HG03280 (cell line): Measurements from ENCODE around the gene DCLK2.

ENCODE experiments used
- ATAC-seq: cut with Tn5 transposase; IDR thresholded peaks from one replicate; pipeline ENCODE4 v1.9.1; 2021; ENCODE audit warnings: mild to moderate bottlenecking, moderate library complexity; ENCODE audit not compliant: unreplicated experiment

DCLK2 gene

DNA sequence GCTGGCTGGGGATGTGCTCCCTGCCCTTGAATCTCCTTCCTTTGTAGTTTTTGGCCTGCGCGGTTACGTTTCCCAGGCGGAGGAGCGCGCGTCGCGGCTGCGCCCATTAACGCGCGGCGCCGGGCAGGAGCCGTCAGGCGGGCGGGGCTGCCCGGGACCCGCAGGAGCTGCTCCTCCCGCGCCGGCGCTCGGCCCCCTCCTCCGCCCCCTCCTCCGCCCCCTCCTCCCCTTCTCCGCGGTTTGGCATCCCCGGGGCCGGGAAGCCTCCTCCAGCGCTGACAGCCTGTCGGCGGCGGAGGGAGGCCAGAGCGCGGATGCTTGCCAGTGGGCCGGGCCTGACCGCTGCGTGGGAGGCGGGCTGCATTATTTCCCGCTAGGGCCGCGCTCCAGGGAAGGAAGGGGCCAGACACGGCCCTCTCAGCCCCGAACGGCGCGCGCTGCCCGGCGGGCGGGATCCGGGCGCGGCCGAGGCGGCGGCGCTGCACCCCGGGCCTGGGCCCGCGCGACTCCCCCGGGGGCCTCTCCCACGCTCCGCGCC, at the start of gene DCLK2:
Gene DCLK2 (plus strand): TSS at position 405 of the 538 bp plus-strand sequence. CDS start 583 bp downstream, outside the sequence.
- no peak for ATAC-seq

DNA sequence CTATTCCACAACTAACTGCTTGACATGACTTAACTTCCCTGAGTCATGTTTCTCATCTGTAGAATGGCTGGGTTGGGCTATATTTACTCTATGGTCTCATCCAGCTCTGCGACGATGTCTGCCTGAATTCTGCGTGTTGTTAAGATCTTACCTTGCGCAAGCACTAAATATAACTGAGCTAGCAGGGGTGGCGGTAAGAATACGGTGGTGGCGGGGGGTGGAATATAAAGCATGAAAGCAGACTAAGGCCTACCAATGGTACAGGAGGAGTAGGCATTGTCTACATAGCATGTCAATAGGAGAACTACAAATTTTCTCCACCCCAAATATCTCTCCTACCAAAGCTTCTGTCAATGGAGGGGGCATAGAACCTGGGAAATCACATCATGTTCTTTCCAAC, 45.7 kb upstream of the DCLK2 start:
- ATAC-seq, result no peak

DNA sequence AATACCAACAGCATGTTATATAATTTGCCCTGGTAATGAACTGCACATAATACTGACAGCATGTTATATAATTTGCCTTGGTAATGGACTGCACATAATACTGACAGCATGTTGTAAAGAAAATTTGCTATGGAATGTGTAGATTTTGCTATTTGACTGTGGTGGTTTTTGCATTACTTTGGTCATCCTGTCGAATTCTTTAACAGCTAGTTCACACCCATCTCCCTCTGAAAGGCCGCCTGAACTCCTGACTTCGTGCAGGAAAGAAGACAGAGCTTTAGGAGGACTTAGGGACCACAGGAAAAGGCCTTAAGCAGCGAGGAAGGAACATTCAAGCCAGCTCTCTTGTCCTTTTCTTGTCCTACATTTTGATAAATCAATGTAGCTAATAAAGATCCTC, 45.2 kb upstream of the DCLK2 start:
- no peak for ATAC-seq

DNA sequence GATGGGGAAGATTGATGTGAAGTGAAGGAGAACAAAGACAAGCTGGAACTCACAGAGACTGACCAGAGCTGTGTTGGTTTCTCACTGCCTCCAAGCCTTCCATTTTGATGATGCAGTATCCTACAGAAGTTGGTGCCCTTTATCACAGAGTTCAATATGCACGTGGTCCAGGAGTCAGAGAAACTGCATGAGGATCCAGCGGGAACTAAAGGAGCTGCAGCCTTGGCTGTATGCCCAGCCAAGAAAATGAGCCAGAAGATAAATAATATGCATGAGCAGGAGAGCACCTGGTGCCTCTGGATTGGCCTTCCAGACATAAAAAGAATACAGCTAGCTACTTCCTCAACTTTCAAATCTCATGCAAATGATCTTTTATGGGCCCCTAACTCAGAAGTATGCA, 44.3 kb upstream of the DCLK2 start:
- no peak for ATAC-seq

DNA sequence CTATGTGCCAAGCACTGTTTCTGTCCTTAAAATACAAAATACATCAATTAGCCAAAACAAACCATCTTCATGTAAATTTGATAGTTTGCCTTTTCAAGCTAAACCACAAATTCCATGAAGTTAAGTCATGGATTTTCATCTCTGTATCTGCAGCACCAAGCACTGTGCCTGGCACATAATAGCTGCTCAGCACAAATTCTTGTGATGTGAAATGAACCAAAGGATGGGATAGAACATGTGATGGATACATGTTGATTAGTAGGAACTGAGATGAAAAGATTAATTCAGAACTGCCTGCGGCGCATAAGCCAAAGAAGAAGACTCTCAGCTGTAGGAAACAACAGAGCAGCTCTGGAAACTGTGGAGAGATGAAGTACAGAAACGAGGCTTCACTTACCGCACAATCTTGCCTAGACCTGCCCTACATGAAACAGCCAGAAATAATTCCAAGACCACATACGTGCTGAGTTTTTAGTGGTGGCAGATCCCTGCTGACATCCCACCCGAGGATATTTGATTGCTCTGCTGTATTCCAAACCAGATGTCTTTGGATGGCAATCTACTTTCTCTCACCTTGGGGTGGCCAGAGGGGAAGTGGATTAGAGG, 40.9 kb upstream of the DCLK2 start:
- ATAC-seq, result no peak

DNA sequence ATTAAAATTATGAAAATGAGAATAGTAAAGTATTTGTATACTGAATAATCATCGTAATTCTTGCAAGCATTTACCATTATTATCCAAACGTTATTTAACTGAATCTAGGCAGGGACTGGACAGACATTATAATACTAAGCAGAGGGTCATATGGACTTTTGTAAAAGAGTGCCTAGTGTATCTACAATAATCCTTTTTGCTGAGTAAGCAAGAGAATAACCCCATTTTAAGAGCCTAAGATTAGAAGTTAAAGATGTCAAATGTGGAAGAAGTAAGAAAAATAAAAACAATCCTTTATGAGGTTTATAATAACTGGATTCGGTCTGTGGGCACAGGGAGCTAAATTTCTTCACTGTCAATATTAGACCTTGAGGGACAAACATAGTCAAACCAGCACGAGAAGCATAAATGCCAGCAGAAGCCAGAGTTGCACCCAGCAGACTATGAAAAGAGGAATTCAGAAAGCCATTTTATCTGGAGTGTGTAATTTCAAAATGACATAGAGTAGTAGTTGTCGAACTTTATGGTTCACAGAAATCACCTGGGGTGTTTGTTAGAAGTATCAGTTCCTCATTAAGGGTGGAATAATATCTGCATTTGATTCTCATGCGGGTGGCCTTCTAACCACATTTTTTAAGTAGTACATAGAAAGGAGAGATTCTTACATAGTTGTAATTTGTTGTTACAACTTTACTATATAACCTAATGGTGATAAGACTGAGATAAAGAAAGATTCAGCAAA, 39.7 kb upstream of the DCLK2 start:
- ATAC-seq, result peak; percentile 96

DNA sequence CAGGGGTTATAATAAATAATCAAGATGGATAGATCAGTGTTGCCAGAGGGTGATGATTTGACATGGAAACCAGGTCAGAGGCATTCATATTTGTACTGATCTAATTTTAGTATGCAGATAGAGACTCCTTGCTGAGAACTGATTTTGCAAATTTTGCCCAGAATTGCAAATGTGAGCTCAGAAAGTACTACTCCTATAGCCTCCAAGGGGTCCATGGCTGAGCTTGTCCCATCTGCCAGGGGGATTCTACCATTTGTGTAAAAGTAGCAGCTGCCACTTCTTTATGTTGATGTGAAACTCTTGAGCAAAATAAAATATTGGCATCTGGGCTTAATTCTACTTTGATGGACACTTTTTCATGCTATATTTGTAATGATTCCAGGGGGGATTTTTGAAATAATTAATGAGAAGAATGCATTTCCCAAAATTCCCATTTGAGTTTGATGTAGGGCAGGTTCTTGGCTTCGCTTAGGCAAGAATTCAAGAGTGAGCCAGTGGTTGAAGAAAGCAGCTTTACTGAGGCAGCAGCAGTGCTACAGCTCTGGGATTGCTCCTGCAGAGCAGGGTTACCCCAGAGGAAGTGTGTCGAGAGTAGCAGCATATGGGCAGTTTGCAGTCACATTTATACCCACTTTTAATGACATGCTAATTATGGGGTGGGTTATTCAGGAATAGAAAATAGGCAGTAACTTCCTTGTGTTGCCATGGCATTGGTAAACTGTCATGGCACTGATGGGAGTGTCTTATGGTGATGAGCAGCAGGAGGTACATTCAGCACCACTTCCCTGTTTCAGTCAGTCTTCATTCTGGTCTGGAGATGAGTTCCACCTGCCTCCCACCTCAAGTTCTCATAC, 38.7 kb upstream of the DCLK2 start:
- no peak for ATAC-seq

DNA sequence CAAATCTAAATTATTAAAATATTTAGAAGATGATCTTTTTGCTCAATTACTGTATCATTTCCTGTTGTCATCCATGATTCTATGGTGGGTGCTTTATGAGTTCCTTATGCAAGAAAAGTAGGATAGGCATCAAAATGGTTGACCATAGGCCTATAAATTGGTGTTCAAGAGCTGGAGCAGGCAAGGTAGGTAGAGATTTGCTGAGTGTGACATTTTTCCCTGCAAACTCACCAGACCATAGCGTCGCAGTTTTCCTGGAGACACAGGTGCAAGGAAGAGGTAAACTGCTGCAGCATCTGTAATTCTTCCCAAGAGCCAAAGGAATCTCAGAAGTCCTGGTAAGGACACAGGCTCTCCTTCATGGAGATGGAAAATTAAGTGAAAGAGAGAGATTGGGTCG, 33.7 kb upstream of the DCLK2 start:
- ATAC-seq, result no peak

DNA sequence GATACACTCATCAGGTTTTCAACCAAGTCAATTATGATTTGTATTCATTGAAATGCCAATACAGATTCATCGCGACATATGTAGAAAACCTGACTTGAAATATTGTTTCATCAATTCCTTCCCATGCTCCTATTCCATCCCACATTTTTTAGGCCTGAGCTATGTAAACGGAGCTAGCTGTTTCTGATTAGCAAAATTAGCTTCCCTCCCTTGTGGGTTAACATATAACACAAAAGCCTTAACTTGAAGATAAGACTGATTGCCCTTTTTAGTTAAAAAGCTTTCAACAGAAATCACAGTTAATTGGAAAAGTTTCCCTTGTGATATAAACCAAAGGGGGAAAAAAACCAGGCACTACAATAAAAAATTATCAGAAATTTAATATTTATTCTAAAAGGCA, 32.8 kb upstream of the DCLK2 start:
- ATAC-seq, result no peak

DNA sequence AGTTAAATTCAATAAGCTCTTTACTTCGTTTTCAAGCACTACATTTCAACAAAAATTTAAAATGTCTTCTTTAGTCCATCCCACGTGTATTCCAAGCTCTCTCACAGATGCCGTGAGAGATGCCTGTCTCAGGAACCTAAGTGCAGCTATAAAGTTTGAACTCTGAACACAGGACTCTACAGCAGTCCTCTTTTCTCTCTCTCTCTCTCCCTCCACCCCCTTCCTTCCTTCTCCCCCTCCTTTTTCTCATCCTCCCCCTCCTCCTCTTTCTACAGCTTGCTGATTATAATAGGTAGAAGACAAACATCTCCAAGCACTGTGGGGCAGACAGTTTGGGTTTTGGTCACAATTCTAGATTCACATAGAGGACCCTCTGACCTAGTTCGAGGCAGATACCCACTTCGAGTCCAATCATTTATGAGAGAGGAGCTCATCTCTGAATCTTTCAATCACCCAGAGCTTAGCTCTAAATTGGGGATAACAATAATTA, 31.5 kb upstream of the DCLK2 start:
- ATAC-seq, result no peak

DNA sequence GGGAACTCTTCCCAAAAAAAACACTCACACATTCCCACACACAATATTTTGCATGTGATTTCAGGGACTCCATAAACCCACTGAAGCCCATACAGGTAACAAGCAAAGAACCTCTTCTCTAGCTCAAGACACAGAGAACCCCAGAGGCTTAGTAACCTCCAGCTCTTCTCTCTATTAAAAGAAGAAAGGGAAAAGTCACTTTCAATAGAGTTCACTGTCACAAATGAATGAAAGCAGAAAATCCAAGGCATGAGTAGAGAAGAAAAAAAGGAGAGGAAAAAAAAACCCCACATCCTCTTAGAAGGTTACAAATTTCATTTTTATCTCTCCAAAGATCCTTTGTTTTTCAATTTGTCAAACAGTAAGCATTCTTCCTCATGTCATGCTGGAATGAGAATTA, 30.7 kb upstream of the DCLK2 start:
- ATAC-seq, result no peak

DNA sequence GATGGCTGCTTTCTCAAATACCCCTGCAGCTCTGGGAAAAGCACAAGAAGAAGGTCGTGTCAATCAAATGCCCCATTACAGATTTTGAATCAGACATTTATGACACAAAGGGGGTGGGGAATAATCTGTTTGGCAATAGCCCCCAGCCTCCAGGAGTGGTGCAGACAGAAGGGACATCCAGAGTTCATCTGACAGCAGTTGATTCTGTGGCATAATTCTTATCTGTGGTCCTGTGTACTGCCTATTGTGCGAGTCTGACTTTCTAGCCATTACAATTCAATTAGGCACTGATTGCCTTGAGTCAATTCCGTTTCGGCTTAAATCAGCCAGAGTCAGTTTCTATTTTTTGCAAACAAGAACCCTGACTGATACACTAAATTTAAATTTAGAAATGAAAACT, 28.6 kb upstream of the DCLK2 start:
- no peak for ATAC-seq

DNA sequence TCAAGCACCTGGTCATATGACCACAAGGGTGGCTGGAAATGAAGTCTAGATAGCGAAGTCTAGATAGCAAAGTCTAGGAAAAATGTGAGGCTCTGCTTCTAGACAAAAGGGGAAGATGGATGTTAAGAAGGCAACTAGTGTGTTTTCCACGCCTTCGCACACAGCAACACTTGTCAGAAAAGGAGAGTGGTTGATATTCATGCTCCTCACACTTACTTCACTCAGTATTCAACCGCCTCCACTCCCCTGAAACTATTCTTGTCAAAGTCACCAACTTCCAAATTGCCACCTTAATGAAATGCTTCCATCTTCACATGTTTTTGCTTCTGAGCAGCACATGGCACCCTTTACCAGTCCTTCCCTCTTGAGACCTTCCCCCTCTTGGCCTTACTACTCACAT, 27.7 kb upstream of the DCLK2 start:
- ATAC-seq, result no peak

DNA sequence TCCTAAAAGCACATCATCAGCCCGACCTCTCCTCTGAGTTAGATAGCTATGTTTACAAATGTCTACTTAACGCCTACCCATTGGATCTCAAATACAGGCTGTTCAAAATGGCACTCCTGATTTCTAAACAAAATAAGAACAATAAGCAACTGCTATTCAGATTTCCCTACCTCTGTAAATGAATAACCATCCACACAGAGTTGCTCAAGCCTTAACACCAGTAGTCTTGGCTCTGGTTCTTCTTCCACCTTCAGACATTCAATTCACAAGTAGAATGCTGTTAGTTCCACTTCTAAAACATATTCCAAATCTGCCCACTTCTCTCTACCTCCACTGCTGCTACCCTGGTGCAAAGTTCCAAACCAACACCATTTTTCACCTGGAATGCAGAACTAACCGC, 27.1 kb upstream of the DCLK2 start:
- no peak for ATAC-seq

DNA sequence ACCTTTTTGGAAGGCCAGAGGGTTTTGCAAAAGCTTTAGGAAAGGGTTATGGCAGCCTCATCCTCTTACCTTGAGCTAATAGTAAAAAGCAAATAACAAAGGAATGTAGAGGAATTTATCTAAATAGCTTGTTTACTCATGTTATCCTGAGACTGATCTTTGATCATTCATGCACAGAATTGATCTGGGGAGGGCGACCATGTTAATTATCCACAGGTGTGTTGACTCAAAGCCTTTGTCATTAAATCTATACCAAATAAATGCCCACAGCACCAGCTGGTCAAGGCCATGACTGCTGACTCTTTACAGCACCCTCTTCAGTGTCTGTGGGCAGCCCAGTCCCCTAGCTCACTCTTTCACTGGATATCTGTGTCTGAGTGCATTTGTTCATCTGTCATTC, 22.8 kb upstream of the DCLK2 start:
- no peak for ATAC-seq

DNA sequence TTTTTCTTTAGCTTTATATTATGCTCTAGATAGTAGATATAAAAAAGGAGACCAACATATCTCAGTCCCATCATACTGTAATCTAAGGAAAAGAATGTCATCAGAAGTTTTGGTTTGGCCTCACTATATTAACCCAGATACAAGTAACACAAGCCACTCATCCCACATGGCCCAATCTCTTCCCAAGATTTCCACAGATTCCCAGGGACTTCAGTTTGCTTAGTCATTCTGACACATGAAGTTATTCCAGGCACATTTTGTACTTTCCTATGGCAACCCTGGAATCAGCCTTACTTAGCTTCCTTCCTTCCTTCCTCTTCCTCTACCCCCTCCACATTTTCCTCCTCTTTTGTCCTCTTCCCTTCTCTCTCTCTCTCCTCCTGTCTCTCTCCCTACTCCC, 21.7 kb upstream of the DCLK2 start:
- ATAC-seq, result no peak

DNA sequence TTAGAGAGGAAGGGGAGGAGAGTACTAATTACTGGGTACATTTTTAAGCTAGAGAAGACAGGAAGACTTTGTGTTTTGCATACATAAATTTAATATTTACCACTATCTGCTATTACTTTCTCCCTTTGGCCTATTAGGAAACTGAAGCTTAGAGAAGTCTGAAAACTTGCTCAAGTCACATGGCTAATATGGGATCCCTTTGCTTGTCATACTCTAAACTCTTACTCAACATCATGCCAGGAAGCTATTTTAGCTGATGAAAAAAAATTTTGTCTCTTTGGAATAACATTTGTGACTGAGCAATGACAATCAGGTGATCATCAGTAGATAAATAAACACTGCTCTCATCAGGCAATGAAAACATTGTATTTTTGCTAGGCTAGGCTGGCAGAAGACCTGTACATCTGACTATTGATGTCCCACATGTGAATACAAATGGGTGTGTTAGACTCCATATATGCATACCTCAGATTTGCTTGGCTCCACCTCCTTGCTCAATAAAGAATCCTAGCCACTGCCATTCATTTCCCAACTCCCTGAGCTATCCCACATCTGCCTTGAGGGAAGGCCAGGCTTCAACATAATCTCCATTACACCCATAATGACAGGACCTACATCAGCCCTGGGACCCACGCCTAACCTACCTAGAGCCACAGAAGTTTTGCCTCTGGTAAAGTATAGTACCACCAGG, 17.0 kb upstream of the DCLK2 start:
- ATAC-seq, result no peak

DNA sequence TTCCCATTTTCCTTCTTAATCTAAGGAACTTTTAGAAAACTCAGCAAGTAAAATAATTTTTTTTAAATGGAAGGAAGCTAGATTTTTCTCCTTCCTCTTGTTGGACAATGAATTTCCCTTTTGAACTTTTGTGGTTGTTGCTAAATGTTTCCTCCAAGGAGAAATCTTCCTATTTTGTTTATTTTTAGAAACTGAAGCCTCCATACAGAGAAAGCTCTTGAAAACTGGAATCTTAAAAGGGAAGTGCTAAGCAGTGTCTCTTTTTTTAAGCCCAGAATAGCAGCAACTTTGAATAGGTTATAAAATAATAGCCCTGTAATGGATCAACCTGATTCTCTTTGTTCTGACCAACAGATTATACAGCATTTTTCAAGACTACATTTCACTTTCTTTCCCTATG, 15.1 kb upstream of the DCLK2 start:
- ATAC-seq, result no peak

DNA sequence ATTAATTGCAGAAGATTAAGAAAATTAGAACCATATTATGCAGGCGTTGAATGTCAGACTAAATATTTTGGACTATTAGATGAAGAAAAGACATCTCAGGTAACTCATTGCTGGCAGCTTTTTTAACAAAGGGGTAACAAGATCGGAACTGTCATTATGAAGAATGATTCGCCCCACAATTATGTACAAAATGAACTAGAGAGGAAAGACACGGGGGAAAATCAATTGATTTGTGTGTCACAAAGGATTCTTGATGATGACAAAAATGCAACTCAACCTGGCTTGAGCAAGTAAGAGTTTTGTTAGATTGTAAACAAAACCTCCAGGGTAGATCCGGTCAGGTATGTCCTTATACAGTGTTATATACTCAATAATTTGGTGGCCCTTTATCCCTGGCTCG, 12.5 kb upstream of the DCLK2 start:
- ATAC-seq, result no peak

DNA sequence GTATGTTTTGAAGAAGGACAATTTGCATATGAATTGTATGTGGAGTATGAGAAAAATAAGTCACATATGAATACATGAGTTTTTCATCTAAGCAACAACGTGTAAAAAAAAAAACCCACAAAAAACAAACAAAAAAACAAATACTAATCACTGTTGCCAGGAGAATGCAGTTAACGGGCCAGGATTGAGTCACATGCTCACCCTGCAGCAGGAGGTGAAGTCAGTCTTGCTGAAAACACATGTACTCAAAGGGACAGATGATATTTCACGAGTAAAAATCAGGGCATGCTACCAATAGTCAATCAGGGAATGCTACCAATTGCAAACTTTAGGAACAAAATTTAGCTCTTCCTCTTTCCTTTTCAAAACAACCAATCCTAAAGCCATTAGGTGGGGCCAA, 10.4 kb upstream of the DCLK2 start:
- no peak for ATAC-seq
